OCI-LY1 (cell line): ENCODE results near the gene EIF3L.

Source experiments
- H2AFZ ChIP-seq: fragments of 200-600 bp; sonication (generic), shearing (Covaris generic); 2 replicates; pipeline ENCODE4 v1.6.0; 2014; ENCODE audit warnings: antibody characterized with exemption, mild to moderate bottlenecking, low read length
- H3F3A ChIP-seq: fragments of 200-600 bp; sonication (generic), shearing (Covaris generic); 2 replicates; pipeline ENCODE4 v1.6.0; 2014; ENCODE audit warnings: mild to moderate bottlenecking, antibody characterized with exemption, low read length, moderate library complexity; ENCODE audit not compliant: insufficient read depth
- H3K27ac ChIP-seq: fragments of 200-600 bp; sonication (generic); 2 replicates; pipeline ENCODE4 v1.5.1; 2014; ENCODE audit warnings: low read length, mixed run types, mild to moderate bottlenecking, low read depth; ENCODE audit not compliant: poor library complexity, severe bottlenecking
- H3K27me3 ChIP-seq: fragments of 200-600 bp; sonication (generic); 2 replicates; pipeline ENCODE4 v1.6.0; 2014; ENCODE audit warnings: antibody characterized with exemption, mild to moderate bottlenecking, low read length, moderate library complexity; ENCODE audit not compliant: insufficient read depth
- H3K36me3 ChIP-seq: fragments of 200-600 bp; sonication (generic); 2 replicates; pipeline ENCODE4 v1.6.1; 2014; ENCODE audit warnings: mild to moderate bottlenecking, antibody characterized with exemption, low read length, moderate library complexity, mixed read lengths; ENCODE audit not compliant: insufficient read depth
- H3K4me1 ChIP-seq: fragments of 200-600 bp; sonication (generic); 2 replicates; pipeline ENCODE4 v1.5.1; 2014; ENCODE audit warnings: mild to moderate bottlenecking, low read length, moderate library complexity; ENCODE audit not compliant: insufficient read depth, severe bottlenecking
- H3K4me2 ChIP-seq: fragments of 200-600 bp; sonication (generic), shearing (Covaris generic); 2 replicates; pipeline ENCODE4 v1.6.1; 2014; ENCODE audit warnings: low read length
- H3K4me3 ChIP-seq: fragments of 200-600 bp; sonication (generic); 2 replicates; pipeline ENCODE4 v1.5.1; 2014; ENCODE audit warnings: low read length, low read depth, mild to moderate bottlenecking, mixed read lengths; ENCODE audit not compliant: poor library complexity, severe bottlenecking
- H3K79me2 ChIP-seq: fragments of 200-600 bp; shearing (Covaris generic); 2 replicates; pipeline ENCODE4 v1.6.1; 2016; ENCODE audit warnings: mixed run types, low read length, mixed read lengths; ENCODE audit not compliant: insufficient read depth
- H3K9ac ChIP-seq: fragments of 200-600 bp; sonication (generic), shearing (Covaris generic); 2 replicates; pipeline ENCODE4 v1.6.1; 2014; ENCODE audit warnings: mild to moderate bottlenecking, low read length, mixed read lengths
- H3K9me2 ChIP-seq: fragments of 200-600 bp; sonication (generic), shearing (Covaris generic); 2 replicates; pipeline ENCODE4 v1.6.1; 2014; ENCODE audit warnings: low read depth, mild to moderate bottlenecking, low read length, mixed read lengths
- H3K9me3 ChIP-seq: fragments of 200-600 bp; shearing (Covaris generic); 2 replicates; pipeline ENCODE4 v1.6.1; 2014; ENCODE audit warnings: low read length, mixed read lengths
- H4K20me1 ChIP-seq: fragments of 200-600 bp; sonication (generic), shearing (Covaris generic); 2 replicates; pipeline ENCODE4 v1.6.0; 2016; ENCODE audit warnings: mild to moderate bottlenecking, low read length; ENCODE audit not compliant: insufficient read depth
- CTCF ChIP-seq: fragments of 200-600 bp; sonication (generic), shearing (Covaris generic); IDR thresholded peaks from 2 replicates; pipeline ENCODE4 v1.5.1; 2017; ENCODE audit warnings: mild to moderate bottlenecking, antibody characterized with exemption, low read length, moderate library complexity, mixed read lengths
- EZH2 ChIP-seq: fragments of 200-600 bp; sonication (generic), shearing (Covaris generic); IDR thresholded peaks from 2 replicates; pipeline ENCODE4 v1.8.0; 2017; ENCODE audit warnings: borderline replicate concordance, mixed run types, mild to moderate bottlenecking, antibody characterized with exemption, low read length, moderate library complexity, mixed read lengths

EIF3L gene

GRCh38 chr22:37932821-37933578, 83.8 kb downstream of the EIF3L start:
- no peak overlapping the region for H3K4me3 ChIP-seq
- no peak overlapping the region for H3K4me2 ChIP-seq
- no peak overlapping the region for H2AFZ ChIP-seq
- no peak overlapping the region for H3K27ac ChIP-seq
- no peak overlapping the region for H3K9ac ChIP-seq
- no peaks in the 10 kb centered on the region for H3F3A ChIP-seq
- no peaks in the 10 kb centered on the region for H3K9me3 ChIP-seq
- peaks cover 22% of the 10 kb centered on the region; the same call in 1 of the 2 replicates for H3K36me3 ChIP-seq
- no peaks in the 10 kb centered on the region for H4K20me1 ChIP-seq
- no peaks in the 10 kb centered on the region for H3K27me3 ChIP-seq
- no peaks in the 10 kb centered on the region for H3K79me2 ChIP-seq
- H3K4me1 ChIP-seq = no peaks in the 10 kb centered on the region
- H3K9me2 ChIP-seq = no peaks in the 10 kb centered on the region
- TF ChIP-seq EZH2 (no peak), CTCF (no peak)

- Histone ChIP-seq H3K9me3 (no peaks in the 10 kb centered on the region), H4K20me1 (no peaks in the 10 kb centered on the region), H3K4me3 (no peak overlapping the region), H2AFZ (no peak overlapping the region), H3F3A (no peaks in the 10 kb centered on the region), H3K79me2 (no peaks in the 10 kb centered on the region), H3K36me3 (peaks cover 22% of the 10 kb centered on the region; the same call in 1 of the 2 replicates), H3K9me2 (no peaks in the 10 kb centered on the region), H3K27ac (no peak overlapping the region), H3K4me1 (no peaks in the 10 kb centered on the region), H3K4me2 (no peak overlapping the region; the same call in 1 of the 2 replicates), H3K27me3 (no peaks in the 10 kb centered on the region), H3K9ac (no peak overlapping the region)
- TF ChIP-seq EZH2 (no peak), CTCF (peak; percentile 97)
These were observed 84.6 kb downstream of the EIF3L start for GRCh38 chr22:37933711-37934376.
